Measurements from ENCODE around the gene UFM1.
"Not testable (repeated sequence)": the region's sequence is repeated elsewhere in the genome, so short reads cannot be mapped to it uniquely, and the experiment has no call there.

GRCh38 chr13:38363746-38364145, 14.1 kb downstream of the UFM1 start:
- TF ChIP-seq POLR2A, CTCF, POLR2AphosphoS5 (IDR thresholded peaks at IDR 0.05): not testable (repeated sequence)
